Spleen (tissue), 11 donors: ENCODE data around the gene LRRC72. TPM values are rescaled to one million over a fixed set of nuclear protein-coding genes. Genes with fewer than 3 reads are reported as not detected.
"Not testable (repeated sequence)": the region's sequence is repeated elsewhere in the genome, so short reads cannot be mapped to it uniquely, and the experiment has no call there.

Source experiments
- DNase-seq: peaks from one replicate; pipeline ENCODE4 v3.0.0-alpha.2; 2020
- H3K27ac ChIP-seq, 8 donors: fragments of 200-600 bp; sonication (generic) in 7 of 8; 1 replicate in 4 of 8; 2 replicates in 4 of 8; pipeline versions ENCODE4 v1.5.0 to v1.8.0; 2016 to 2021; ENCODE audit warnings: inconsistent platforms in 4 of 8, mild to moderate bottlenecking in 4 of 8, moderate library complexity in 1 of 8
- H3K27me3 ChIP-seq, 7 donors: fragments of 200-600 bp; sonication (generic) in 6 of 7; replicated peaks in 1 of 7; 1 replicate in 4 of 7; 2 replicates in 3 of 7; pipeline versions ENCODE4 v1.5.0 to v1.8.0; 2016 to 2021; ENCODE audit warnings: inconsistent platforms in 3 of 7, mild to moderate bottlenecking in 1 of 7
- H3K36me3 ChIP-seq, 6 donors: fragments of 200-600 bp; sonication (generic) in 5 of 6; 1 replicate in 4 of 6; 2 replicates in 2 of 6; pipeline versions ENCODE4 v1.5.0 to v1.8.0; 2016 to 2021; ENCODE audit warnings: inconsistent platforms in 2 of 6
- H3K4me1 ChIP-seq, 6 donors: fragments of 200-600 bp; sonication (generic) in 5 of 6; 1 replicate in 3 of 6; 2 replicates in 3 of 6; pipeline versions ENCODE4 v1.5.0 to v1.8.0; 2016 to 2021; ENCODE audit warnings: inconsistent platforms in 3 of 6
- H3K4me3 ChIP-seq, 8 donors: fragments of 200-600 bp; sonication (generic) in 7 of 8; 1 replicate in 4 of 8; 2 replicates in 4 of 8; pipeline versions ENCODE4 v1.5.0 to v1.8.0; 2016 to 2021; ENCODE audit warnings: inconsistent platforms in 4 of 8, mild to moderate bottlenecking in 4 of 8, moderate library complexity in 2 of 8
- H3K9me3 ChIP-seq, 8 donors: fragments of 200-600 bp; sonication (generic) in 7 of 8; 1 replicate in 4 of 8; 2 replicates in 4 of 8; pipeline versions ENCODE4 v1.5.0 to v1.8.0; 2016 to 2021; ENCODE audit warnings: inconsistent platforms in 4 of 8
- CTCF ChIP-seq, 11 experiments: fragments of 200-600 bp in 7 of 11; fragments of 450-650 bp in 4 of 11; sonication (generic) in 4 of 11; IDR thresholded peaks in 8 of 11; conservative IDR thresholded peaks in 3 of 11; 1 replicate in 7 of 11; 2 replicates in 4 of 11; pipeline versions ENCODE4 v1.4.0 to v1.8.0; 2016 to 2021; ENCODE audit warnings: antibody characterized with exemption in 11 of 11, inconsistent platforms in 4 of 11, mild to moderate bottlenecking in 1 of 11
- POLR2A ChIP-seq, 3 donors: fragments of 450-650 bp; IDR thresholded peaks; one replicate each; pipeline ENCODE4 v1.5.1; 2017; ENCODE audit warnings: antibody characterized with exemption in 3 of 3, mild to moderate bottlenecking in 1 of 3
- POLR2AphosphoS5 ChIP-seq, 3 donors: sonication (generic); formaldehyde crosslinking; IDR thresholded peaks; one replicate each; pipeline ENCODE4 v1.5.1; 2017; ENCODE audit warnings: antibody characterized with exemption in 3 of 3
- WGBS, 5 donors: extraction: QIAGEN DNeasy Blood & Tissue Kit in 3 of 5; methylation state at CpG; one replicate each; pipeline versions ENCODE4 v1.1.5 to v1.1.7; 2013 to 2018; 5-methylcytosine and 5-hydroxymethylcytosine counted together
- intact Hi-C: fragments of 100-400 bp; cut with DNase I; formaldehyde crosslinking; loops from one replicate; pipeline ENCODE4 v1.15.0; 2023; ENCODE audit warnings: low total_unique reads
- polyA plus RNA-seq, 3 donors: library from polyadenylated mRNA; stranded (reverse); fragments of 200-250 nt; gene quantifications; one replicate each; pipeline ENCODE4 v1.2.1, GENCODE V29; 2013
- total RNA-seq, 7 donors: library from RNA; depleted of rRNA in 3 of 7; stranded (reverse); fragments of >200 nt in 3 of 7; fragmentation: NEBNext Ultra II Directional in 4 of 7; extraction: Animal tissue kit (Norgen Biotek cat#: 25700) in 4 of 7; gene quantifications; one replicate each; pipeline versions ENCODE4 v1.1.0 to v1.2.1, GENCODE V29; 2016 to 2021
- donor health status: healthy with polysubstance abuse.
- donor health status: DM: no; HTN: no; CAD: no; lungs with moderate emphysema.
- donor health status: DM: no; HTN: no; CAD: no.
- donor health status: Bipolar disorder and iron deficiency.
- donor health status: healthy.
- donor health status: DM: no; HTN: no; CAD: no.
- donor health status: DM: yes; HTN: yes; CAD: no.

Gene LRRC72
- total and polyA plus RNA-seq, 10 donors, result not detected

GRCh38 chr7:16515785-16516685 lies 10.6 kb upstream of the LRRC72 start:
- DNase-seq, result no peak
- Histone ChIP-seq H3K9me3 (peaks cover 0 to 3% (median 0%) of the 10 kb centered on the region in 8 donors), H3K27ac (no peak overlapping the region), H3K4me3 (no peak overlapping the region), H3K36me3 (no peaks in the 10 kb centered on the region), H3K4me1 (no peaks in the 10 kb centered on the region), H3K27me3 (no peaks in the 10 kb centered on the region)
- no peak for TF ChIP-seq CTCF (IDR thresholded peaks at IDR 0.05 in 8 of 11, conservative IDR thresholded peaks at IDR 0.05 in 3 of 11)
- TF ChIP-seq POLR2AphosphoS5 (IDR thresholded peaks at IDR 0.05), result no peak
- TF ChIP-seq POLR2A (IDR thresholded peaks at IDR 0.05), result no peak
- WGBS, 5 donors, result 86 to 96% (median 94%) methylated on average over 2 of the region's 2 CpGs
- intact Hi-C loops, result no loop called here

- H3K9me3 ChIP-seq, H3K27ac ChIP-seq, H3K27me3 ChIP-seq, H3K4me3 ChIP-seq, intact Hi-C loops, DNase-seq, H3K36me3 ChIP-seq, H3K4me1 ChIP-seq: not testable (repeated sequence)
- 89 to 94% (median 93%) methylated on average over 2 of the region's 2 CpGs for WGBS, 5 donors
These were observed 6.6 kb upstream of the LRRC72 start for GRCh38 chr7:16519985-16520384.

- Histone ChIP-seq H3K27me3 (no peaks in the 10 kb centered on the region), H3K4me1 (no peaks in the 10 kb centered on the region), H3K9me3 (peaks cover 0 to 3% (median 0%) of the 10 kb centered on the region in 8 donors), H3K4me3 (no peak overlapping the region), H3K36me3 (no peaks in the 10 kb centered on the region), H3K27ac (no peak overlapping the region)
- 67 to 88% (median 81%) methylated on average over 1 of the region's 1 CpG for WGBS, 5 donors
- no peak for TF ChIP-seq POLR2AphosphoS5 (IDR thresholded peaks at IDR 0.05)
- no peak for TF ChIP-seq POLR2A (IDR thresholded peaks at IDR 0.05)
- TF ChIP-seq CTCF (IDR thresholded peaks at IDR 0.05 in 8 of 11, conservative IDR thresholded peaks at IDR 0.05 in 3 of 11), result no peak
- intact Hi-C loops, result no loop called here
- DNase-seq, result no peak
These were observed 2.3 kb upstream of the LRRC72 start for GRCh38 chr7:16524332-16524731.

- intact Hi-C loops, result no loop called here
- TF ChIP-seq POLR2AphosphoS5 (IDR thresholded peaks at IDR 0.05) (no peak), CTCF (IDR thresholded peaks at IDR 0.05 in 8 of 11, conservative IDR thresholded peaks at IDR 0.05 in 3 of 11) (no peak)
- no peak for DNase-seq
These were observed 1.9 kb downstream of the LRRC72 start for GRCh38 chr7:16528520-16528919.

More at GRCh38 chr7:16528520-16528919, 1.9 kb downstream of the LRRC72 start:
- H3K36me3 ChIP-seq, result no peaks in the 10 kb centered on the region
- no peaks in the 10 kb centered on the region for H3K9me3 ChIP-seq
- H3K27ac ChIP-seq, result no peak overlapping the region
- no peaks in the 10 kb centered on the region for H3K27me3 ChIP-seq
- H3K4me3 ChIP-seq, result no peak overlapping the region
- no peaks in the 10 kb centered on the region for H3K4me1 ChIP-seq
